Measurements from ENCODE around the gene RAMP1.

DNA sequence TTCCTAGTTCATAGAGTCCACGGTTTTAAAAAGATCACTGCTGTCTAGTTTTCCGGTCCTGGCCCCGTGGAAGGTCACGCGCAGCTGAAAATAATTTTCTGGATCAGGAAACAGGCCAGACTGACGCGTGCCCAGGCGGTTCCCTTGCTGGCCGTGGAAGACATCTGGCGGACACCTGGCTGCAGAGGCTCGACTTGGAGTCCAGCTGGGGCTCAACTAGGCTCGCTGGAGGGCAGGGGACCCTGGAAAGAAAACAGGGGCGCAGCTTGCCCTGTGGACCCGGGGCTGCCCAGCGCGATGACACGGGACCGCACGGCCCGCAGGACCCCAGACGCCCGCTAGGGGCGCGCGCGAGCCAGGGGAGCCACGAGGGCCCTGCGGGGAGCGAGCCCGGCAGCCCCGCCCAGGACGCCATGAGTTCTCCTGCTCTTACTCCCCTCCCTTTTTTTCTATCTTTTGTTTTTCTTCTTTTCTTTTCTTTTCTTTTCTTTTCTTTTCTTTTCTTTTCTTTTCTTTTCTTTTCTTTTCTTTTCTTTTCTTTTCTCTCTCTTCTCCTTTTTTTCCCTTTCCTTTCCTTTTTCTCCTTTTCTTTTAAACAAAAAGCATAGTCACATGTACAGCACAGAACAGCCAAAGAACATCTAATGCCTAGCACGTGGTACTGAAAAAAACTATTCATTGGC lies 64.2 kb downstream of the RAMP1 start:
- TF ChIP-seq EZH2 (IDR thresholded peaks at IDR 0.05; ENCODE audit: borderline replicate concordance, insufficient read depth, low read depth, low read length, poor library complexity, severe bottlenecking), result no peak
- TF ChIP-seq, protein P1, sequence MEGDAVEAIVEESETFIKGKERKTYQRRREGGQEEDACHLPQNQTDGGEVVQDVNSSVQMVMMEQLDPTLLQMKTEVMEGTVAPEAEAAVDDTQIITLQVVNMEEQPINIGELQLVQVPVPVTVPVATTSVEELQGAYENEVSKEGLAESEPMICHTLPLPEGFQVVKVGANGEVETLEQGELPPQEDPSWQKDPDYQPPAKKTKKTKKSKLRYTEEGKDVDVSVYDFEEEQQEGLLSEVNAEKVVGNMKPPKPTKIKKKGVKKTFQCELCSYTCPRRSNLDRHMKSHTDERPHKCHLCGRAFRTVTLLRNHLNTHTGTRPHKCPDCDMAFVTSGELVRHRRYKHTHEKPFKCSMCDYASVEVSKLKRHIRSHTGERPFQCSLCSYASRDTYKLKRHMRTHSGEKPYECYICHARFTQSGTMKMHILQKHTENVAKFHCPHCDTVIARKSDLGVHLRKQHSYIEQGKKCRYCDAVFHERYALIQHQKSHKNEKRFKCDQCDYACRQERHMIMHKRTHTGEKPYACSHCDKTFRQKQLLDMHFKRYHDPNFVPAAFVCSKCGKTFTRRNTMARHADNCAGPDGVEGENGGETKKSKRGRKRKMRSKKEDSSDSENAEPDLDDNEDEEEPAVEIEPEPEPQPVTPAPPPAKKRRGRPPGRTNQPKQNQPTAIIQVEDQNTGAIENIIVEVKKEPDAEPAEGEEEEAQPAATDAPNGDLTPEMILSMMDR (IDR thresholded peaks at IDR 0.05), result peak; percentile 99

All from B cell (primary cell).